Activated T-cell treated with anti-CD3 and anti-CD28 coated beads, Interleukin-2, amount 50 U/mL, for 72 hours (primary cell): ENCODE results near the gene DMC1. TPM values are rescaled to one million over a fixed set of nuclear protein-coding genes. Genes with fewer than 3 reads are reported as not detected.

ENCODE experiments used
- ATAC-seq, 2 donors: fragments of 150-1000 bp; cut with Tn5 transposase; replicated peaks in 1 of 2; 2 replicates each; pipeline ENCODE4 v1.10.0; 2021; ENCODE audit warnings: moderate library complexity in 2 of 2, mild to moderate bottlenecking in 1 of 2
- DNase-seq, 2 donors: peaks; one replicate each; pipeline ENCODE4 v3.0.0; 2021 to 2022; ENCODE audit warnings: mixed read lengths in 1 of 2
- H3K27ac Mint-ChIP-seq: one replicate; pipeline ENCODE4 v1.8.0; 2022; ENCODE audit warnings: mild to moderate bottlenecking, moderate library complexity, mixed read lengths
- H3K27me3 Mint-ChIP-seq: one replicate; pipeline ENCODE4 v1.8.0; 2022; ENCODE audit warnings: low read depth, mixed read lengths
- H3K36me3 Mint-ChIP-seq, 2 donors: one replicate each; pipeline ENCODE4 v1.8.0; 2022; ENCODE audit warnings: mixed read lengths in 2 of 2, mild to moderate bottlenecking in 1 of 2; ENCODE audit not compliant: insufficient read depth in 2 of 2
- H3K4me1 Mint-ChIP-seq: one replicate; pipeline ENCODE4 v1.8.0; 2022; ENCODE audit warnings: low read depth, mixed read lengths
- H3K4me3 Mint-ChIP-seq, 2 donors: one replicate each; pipeline ENCODE4 v1.8.0; 2022; ENCODE audit warnings: mild to moderate bottlenecking in 2 of 2, mixed read lengths in 2 of 2, moderate library complexity in 2 of 2
- H3K9me3 Mint-ChIP-seq, 2 donors: one replicate each; pipeline ENCODE4 v1.8.0; 2022; ENCODE audit warnings: mixed read lengths in 2 of 2
- total RNA-seq, 2 donors: library from RNA; stranded (reverse); gene quantifications; one replicate each; pipeline ENCODE4 v1.2.3, GENCODE V29; 2022

DMC1 gene
- total RNA-seq, 2 donors from 2014 or later = 25.1 to 30.7 TPM

DNA sequence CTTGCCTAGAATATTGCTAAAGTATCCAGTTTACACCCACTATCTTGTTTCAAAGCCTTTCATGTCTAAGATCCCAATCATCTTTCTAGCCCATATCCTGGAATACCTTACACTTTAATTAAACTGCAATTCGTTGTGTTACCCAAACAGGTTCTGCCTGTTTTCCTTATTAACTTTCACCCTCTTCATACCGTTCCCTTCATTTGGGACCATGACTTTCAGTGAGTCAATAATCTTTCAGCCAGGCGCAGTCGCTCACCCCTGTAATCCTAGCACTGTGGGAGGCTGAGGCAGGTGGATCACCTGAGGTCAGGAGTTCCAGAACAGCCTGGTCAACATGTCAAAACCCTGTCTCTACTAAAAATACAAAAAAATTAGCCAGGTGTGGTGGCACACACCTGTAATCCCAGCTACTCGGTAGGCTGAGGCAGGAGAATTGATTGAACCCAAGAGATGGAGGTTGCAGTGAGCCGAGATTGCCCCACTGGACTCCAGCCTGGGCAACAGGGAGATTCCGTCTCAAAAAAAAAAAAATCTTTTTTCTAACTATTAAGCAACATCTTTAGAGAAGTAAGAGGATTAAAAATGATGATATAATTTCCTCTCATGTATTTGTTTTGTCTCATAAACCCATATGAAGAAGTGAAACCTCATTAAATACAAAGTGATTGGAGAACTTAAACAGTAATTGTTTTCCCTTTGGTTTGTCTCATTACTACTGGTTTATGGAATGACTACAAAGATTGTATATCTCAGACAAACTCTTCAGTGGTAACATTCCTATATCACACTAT, 20.7 kb downstream of the DMC1 start:
- H3K27ac Mint-ChIP-seq = no peak overlapping the region
- H3K9me3 Mint-ChIP-seq = peaks cover 0 to 3% of the 10 kb centered on the region in 2 donors
- DNase-seq (no peak), ATAC-seq (no peak)
- H3K4me3 Mint-ChIP-seq = no peak overlapping the region
- no peaks in the 10 kb centered on the region for H3K27me3 Mint-ChIP-seq
- peaks cover 3 to 8% of the 10 kb centered on the region in 2 donors for H3K36me3 Mint-ChIP-seq
- no peaks in the 10 kb centered on the region for H3K4me1 Mint-ChIP-seq

DNA sequence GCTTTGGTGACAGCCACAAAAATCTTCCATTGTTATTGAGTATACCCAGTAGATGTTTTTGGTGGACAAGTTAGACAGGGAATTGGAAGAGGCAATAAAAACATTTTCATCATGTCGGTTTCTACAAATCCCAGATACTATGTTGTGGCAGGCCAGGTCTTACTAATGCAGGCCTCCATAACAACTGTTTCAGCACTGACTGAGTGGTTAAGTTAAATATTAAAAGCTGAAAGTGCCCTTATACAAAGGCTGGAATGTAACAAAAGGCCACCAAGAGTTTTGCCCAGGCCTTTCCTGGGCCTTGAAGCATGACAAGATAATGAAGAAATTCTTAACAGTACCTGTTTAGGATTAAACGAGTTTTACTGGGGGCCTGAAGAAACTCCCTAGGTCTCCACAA, 29.3 kb downstream of the DMC1 start:
- ATAC-seq (no peak), DNase-seq (no peak)
- no peaks in the 10 kb centered on the region for H3K4me1 Mint-ChIP-seq
- peaks cover 12 to 21% of the 10 kb centered on the region in 2 donors for H3K36me3 Mint-ChIP-seq
- no peak overlapping the region for H3K27ac Mint-ChIP-seq
- H3K4me3 Mint-ChIP-seq = no peak overlapping the region
- no peaks in the 10 kb centered on the region for H3K27me3 Mint-ChIP-seq
- peaks cover 8 to 14% of the 10 kb centered on the region in 2 donors for H3K9me3 Mint-ChIP-seq

DNA sequence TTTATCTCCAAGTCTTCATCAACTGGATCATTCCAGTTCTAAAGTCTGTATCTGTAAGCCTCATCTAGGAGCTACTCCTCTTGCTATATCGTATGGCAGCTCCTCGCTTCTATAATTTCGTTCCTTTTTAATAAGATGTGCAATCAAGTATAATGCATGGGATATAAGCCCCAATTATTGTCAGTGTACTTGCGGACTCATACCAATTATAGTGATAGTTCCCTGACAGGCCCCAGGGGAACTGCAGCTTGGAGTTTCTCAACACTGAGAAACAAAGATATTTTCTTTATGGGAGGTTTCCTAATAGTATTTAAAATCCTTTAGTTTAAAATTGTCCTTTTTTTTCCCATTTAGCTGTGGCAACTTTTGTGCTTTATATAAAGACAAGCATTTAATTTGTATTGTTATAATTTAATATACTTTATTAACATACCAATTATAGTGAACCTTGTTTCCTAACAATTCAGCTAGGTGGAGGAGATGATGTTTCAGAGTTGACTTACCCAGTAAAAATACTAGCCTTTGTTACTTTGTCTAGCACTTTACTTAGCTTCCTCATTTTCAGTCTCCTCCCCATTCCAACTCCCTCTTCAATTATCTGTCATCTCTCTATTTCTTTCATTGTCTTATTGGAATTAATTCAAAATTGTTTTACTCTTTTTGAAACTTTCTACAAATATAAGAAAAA, 38.6 kb downstream of the DMC1 start:
- H3K27ac Mint-ChIP-seq = peak overlapping the region; percentile 92
- no peak for DNase-seq
- ATAC-seq = peak; percentile 28 to 45
- peaks cover 12% of the 10 kb centered on the region for H3K4me1 Mint-ChIP-seq
- H3K27me3 Mint-ChIP-seq = no peaks in the 10 kb centered on the region
- peaks cover 1 to 2% of the 10 kb centered on the region in 2 donors for H3K36me3 Mint-ChIP-seq
- no peaks in the 10 kb centered on the region for H3K9me3 Mint-ChIP-seq
- peak overlapping the region; percentile 58 to 75 for H3K4me3 Mint-ChIP-seq

DNA sequence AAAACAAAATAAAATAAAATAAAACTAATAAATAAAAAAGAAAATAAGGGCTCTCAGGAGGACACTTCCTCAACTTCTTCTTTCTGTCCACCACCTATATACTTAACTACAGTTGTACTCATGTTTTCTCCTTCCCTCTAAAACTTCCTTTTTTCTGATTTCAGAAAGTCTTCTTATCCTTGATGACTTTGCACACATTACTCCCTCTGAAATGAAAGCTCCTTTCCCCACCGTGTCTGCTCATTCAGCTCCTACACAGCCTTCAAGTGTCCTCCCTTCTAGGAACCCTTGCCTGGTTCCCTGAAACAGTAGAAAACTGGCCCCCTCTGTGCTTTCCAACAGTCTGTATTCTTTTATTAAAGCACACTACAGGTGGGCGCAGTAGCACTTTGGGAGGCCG, 45.6 kb downstream of the DMC1 start:
- Mint-ChIP-seq H3K27ac (no peak overlapping the region), H3K27me3 (no peaks in the 10 kb centered on the region), H3K4me1 (no peaks in the 10 kb centered on the region), H3K9me3 (no peaks in the 10 kb centered on the region), H3K36me3 (no peaks in the 10 kb centered on the region), H3K4me3 (no peak overlapping the region)
- DNase-seq (no peak), ATAC-seq (no peak)

DNA sequence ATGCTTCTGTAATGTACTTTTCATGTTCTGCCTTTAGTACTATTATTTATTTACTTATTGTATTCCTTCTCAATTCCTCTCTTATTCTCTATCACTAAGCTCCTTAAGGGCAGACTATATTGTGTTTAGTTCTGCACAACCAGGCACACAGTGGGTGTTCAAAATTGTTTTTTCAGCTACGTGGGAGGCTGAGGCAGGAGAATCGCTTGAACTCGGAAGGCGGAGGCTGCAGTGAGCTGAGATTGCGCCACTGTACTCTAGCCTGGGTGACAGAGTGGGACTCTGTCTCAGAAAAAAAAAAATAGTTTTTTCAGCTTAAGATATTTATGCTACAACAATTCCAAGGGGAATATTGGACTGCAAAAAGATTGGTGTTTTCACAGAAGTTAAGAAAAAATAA, 46.5 kb downstream of the DMC1 start:
- no peak for ATAC-seq
- H3K9me3 Mint-ChIP-seq = no peaks in the 10 kb centered on the region
- H3K4me1 Mint-ChIP-seq = no peaks in the 10 kb centered on the region
- no peak for DNase-seq
- H3K27me3 Mint-ChIP-seq = no peaks in the 10 kb centered on the region
- H3K36me3 Mint-ChIP-seq = no peaks in the 10 kb centered on the region
- no peak overlapping the region for H3K4me3 Mint-ChIP-seq
- H3K27ac Mint-ChIP-seq = no peak overlapping the region

DNA sequence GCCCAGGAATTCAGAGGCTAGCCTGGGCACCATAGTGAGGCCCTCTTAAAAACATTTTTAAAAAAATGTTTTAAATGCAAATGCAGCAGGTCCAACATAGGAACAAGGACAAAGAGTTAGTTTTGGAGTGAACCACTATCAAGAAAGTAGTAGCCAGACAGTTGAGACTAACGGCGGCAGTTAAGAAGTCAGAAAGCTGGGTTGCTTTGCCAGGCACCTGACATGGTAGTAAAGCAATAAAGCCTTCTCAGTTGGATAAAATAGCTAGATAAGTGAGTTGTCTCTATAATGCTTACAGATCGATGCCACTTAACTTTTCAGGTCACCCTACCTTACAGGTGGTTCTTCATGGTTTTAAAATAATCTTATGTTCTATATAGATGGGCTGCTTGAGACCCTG, 47.0 kb downstream of the DMC1 start:
- Mint-ChIP-seq H3K27ac (no peak overlapping the region), H3K36me3 (no peaks in the 10 kb centered on the region), H3K9me3 (no peaks in the 10 kb centered on the region), H3K4me1 (no peaks in the 10 kb centered on the region), H3K27me3 (no peaks in the 10 kb centered on the region), H3K4me3 (no peak overlapping the region)
- DNase-seq (no peak), ATAC-seq (no peak)

DNA sequence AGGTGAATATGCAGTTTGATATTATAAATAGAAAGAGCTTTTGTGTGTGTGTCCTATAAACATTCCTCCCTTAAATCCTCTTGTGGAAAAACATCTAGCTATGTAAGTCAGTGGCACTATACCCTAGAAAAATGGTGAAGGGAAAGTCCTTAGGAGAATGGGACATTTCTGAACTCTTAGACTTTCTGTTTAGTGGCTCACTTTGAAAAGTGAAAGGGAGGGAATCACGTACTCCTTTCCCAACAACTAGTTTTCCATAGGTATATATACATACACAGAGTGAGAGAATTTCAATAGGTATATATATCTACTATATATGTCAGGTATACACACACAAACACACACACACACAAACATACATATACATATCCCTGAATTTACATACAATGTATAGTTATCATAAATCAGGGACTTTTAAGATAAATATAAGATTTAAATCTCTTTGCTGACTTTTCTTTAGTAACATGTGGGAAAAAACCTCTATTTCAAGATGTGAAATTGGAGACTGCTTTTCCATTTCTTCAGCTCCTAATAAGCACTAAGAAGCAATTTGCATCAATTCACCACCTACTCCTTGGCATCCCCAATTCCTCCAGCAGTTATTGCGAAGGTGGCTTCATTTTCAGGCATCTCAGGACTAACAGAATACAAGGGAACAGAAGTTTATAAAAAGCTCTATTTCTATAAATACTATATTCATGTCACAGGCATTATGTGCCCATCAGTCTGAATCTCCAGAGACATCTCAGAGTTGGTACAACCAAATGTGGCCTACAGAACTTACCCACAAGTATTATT, 50.3 kb downstream of the DMC1 start:
- no peaks in the 10 kb centered on the region for H3K9me3 Mint-ChIP-seq
- H3K4me3 Mint-ChIP-seq = no peak overlapping the region
- no peaks in the 10 kb centered on the region for H3K27me3 Mint-ChIP-seq
- H3K36me3 Mint-ChIP-seq = no peaks in the 10 kb centered on the region
- ATAC-seq = no peak
- H3K4me1 Mint-ChIP-seq = no peaks in the 10 kb centered on the region
- H3K27ac Mint-ChIP-seq = no peak overlapping the region
- no peak for DNase-seq

DNA sequence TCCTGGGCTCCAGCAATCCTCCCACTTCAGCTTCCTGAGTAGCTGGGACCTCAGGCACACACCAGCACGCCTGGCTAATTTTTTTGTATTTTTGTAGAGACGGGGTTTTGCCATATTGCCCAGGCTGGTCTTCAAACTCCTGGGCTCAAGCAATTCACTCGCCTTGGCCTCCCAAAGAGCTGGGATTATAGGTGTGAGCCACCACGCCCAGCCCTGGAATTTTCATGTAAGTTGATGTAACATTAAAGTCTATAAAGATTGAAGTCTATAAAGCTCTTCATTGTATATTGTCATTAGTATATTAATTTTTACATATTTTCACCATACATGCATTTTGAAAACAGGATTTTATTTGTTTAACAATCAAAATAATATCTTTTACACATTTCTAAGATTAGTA, 51.4 kb downstream of the DMC1 start:
- no peak for ATAC-seq
- H3K9me3 Mint-ChIP-seq = no peaks in the 10 kb centered on the region

DNA sequence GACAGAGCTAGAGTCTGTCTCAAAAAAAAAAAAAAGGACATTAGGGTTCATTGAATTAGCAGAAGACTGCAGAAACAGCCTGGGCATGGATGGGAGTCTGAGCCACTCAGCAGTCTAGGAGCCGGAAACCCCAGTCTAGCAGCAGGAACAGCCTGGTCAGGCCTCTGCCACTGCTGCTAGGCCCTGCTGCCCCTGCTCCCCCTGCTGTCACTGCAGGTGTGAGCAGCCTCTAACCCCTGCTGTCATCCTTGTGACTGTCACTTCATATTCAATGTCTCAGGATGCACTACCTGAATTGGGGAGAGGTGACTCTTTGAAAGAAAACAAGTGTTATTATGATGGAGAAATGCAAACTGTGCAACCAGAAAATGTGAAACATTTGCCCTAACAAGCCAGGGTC, 56.9 kb downstream of the DMC1 start:
- Mint-ChIP-seq H3K36me3 (peaks cover 0 to 3% of the 10 kb centered on the region in 2 donors), H3K4me1 (peaks cover 6% of the 10 kb centered on the region), H3K4me3 (no peak overlapping the region), H3K27me3 (no peaks in the 10 kb centered on the region), H3K27ac (no peak overlapping the region), H3K9me3 (peaks cover 0 to 1% of the 10 kb centered on the region in 2 donors)
- DNase-seq = peak; percentile 45 to 54
- ATAC-seq = peak; percentile 90 to 92

More for the DNA sequence above, 51.4 kb downstream of the DMC1 start:
- no peaks in the 10 kb centered on the region for H3K36me3 Mint-ChIP-seq
- no peak for DNase-seq
- no peak overlapping the region for H3K27ac Mint-ChIP-seq
- H3K27me3 Mint-ChIP-seq = no peaks in the 10 kb centered on the region
- H3K4me1 Mint-ChIP-seq = no peaks in the 10 kb centered on the region
- no peak overlapping the region for H3K4me3 Mint-ChIP-seq

DNA sequence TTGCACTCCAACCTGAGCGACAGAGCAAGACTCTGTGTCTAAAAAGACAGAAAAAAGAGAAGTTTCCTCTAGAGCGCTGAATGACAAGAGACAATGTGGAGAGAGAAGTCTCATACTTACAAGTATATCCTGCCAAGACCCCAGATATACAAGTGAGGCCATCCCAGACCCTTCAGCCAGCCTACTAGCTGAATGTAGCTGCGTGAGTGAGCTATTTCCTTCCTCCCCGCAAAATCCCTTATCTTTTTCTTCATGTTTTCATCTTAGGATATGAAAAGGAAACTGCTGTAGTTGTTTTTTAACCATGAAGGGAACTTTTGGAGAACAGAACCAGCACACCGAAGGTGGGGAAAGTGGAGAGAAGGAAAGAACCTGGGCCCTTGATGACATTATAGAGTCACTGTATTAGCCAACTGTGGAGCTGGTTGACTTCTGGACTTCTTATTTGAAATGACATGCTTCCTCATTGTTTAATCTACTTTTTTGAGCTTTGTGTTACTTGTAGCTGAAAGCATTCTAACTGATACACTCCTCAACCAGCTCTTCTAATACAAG, 59.5 kb downstream of the DMC1 start:
- Mint-ChIP-seq H3K36me3 (peaks cover 3 to 5% of the 10 kb centered on the region in 2 donors), H3K9me3 (peaks cover 0 to 2% of the 10 kb centered on the region in 2 donors), H3K4me1 (peaks cover 22% of the 10 kb centered on the region), H3K4me3 (no peak overlapping the region), H3K27me3 (no peaks in the 10 kb centered on the region), H3K27ac (no peak overlapping the region)
- DNase-seq (no peak), ATAC-seq (no peak)

DNA sequence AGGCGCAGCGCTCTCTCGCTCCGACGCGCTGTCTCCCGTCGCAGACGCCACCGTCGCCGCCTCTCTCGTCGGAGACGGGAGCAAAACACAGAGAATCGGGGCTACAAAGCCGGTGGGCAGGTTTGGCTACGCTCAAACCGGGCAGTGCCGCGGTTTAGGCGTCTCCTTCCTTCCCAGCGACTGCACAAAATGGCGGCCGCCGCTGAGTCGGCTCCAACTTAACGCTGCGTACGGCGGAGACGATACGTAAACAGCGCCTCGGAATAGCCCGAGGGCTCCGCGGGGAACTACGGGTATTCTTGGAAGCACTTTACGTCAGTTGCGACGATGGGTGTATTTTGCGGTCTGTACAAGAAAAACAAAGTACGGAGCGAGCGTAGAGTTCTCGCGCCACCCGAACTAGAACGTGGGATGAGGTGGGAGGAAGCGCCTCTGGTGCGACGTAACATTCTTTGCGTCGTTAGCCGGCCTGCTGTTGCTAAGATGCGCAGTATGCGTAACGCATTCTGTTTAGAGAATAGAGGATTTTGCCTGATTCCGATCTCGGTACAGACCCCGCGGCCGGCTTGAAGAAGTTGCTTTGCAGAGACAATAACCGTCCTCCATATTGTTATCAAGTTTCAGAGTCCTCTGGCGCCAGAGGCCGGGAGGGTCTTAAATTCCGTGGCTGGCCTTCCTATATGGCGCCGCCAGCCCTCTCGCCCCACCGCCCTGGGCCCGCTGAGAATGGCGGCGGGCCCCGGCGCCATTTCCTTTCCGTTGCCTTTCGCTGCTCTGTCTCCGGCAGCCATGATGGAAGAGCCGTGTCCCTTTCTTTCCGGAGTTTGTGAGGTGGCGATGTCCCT, 63.6 kb downstream of the DMC1 start, which contains the start of gene DDX17:
TSS of gene DDX17 (minus strand) at position 194 of the 845 bp plus-strand sequence.
- peak within 1 kb of the TSS; percentile 100 for H3K27ac Mint-ChIP-seq
- peaks cover 0 to 2% of the 10 kb centered on the region in 2 donors for H3K9me3 Mint-ChIP-seq
- no peaks in the 10 kb centered on the region for H3K27me3 Mint-ChIP-seq
- H3K4me1 Mint-ChIP-seq = peaks cover 52% of the 10 kb centered on the region
- peak within 1 kb of the TSS; percentile 100 for H3K4me3 Mint-ChIP-seq
- DNase-seq (peak; percentile 91 to 96), ATAC-seq (peak; percentile 86 to 87)
- H3K36me3 Mint-ChIP-seq = peaks cover 10 to 34% of the 10 kb centered on the region in 2 donors

DNA sequence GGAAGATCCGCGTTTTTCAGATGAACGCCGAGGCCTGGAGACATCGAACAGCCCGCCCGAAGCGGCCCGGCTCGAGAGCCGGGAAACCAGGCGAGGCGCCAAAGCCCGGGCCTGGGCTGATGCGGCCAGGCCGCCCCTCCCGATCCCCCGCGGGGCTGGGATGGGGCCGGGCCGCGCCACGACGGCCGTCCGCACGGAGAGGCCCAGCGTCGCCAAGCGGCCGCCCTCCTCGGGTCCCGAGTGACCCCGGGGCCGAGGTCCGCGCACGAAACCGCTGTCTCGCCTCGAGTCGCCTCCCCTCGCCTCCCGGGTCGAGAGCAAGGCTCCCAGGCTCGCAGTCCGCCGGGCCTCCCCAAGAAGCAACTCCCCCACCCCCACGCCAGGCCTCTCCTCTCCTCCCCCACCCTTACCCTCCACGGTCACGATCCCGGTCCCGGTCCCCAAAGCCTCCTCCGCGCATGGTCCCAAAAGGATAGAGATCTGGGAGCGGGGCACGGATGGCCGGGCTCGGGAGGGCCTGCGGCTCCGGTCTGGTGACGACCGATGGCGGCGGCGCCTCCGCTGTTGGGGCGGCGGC, 64.4 kb downstream of the DMC1 start:
- H3K36me3 Mint-ChIP-seq = peaks cover 13 to 40% of the 10 kb centered on the region in 2 donors
- H3K4me3 Mint-ChIP-seq = peak overlapping the region; percentile 100
- DNase-seq (peak; percentile 56 to 59), ATAC-seq (peak; percentile 39 to 48)
- H3K9me3 Mint-ChIP-seq = peaks cover 0 to 2% of the 10 kb centered on the region in 2 donors
- no peaks in the 10 kb centered on the region for H3K27me3 Mint-ChIP-seq
- peaks cover 55% of the 10 kb centered on the region for H3K4me1 Mint-ChIP-seq
- peak overlapping the region; percentile 100 for H3K27ac Mint-ChIP-seq
